ENCODE data around the gene PDZRN3. TPM values are rescaled to one million over a fixed set of nuclear protein-coding genes. Genes with fewer than 3 reads are reported as not detected.

The PDZRN3 gene
- total RNA-seq, 2 experiments from 2014 or later: not detected

- POLR2A ChIA-PET: no interaction called here
- Mint-ChIP-seq H3K9me3 (no peaks in the 10 kb centered on the region), H3K4me1 (no peaks in the 10 kb centered on the region)
These were observed 13.6 kb downstream of the PDZRN3 start for GRCh38 chr3:73611176-73611575.

GRCh38 chr3:73610493-73610892 lies 14.2 kb downstream of the PDZRN3 start:
- H3K27ac Mint-ChIP-seq: no peak overlapping the region

More at GRCh38 chr3:73611176-73611575, 13.6 kb downstream of the PDZRN3 start:
- H3K27ac Mint-ChIP-seq: no peak overlapping the region
- H3K36me3 Mint-ChIP-seq (ENCODE audit: low read depth): no peaks in the 10 kb centered on the region
- no peaks in the 10 kb centered on the region for H3K27me3 Mint-ChIP-seq
- H3K4me3 Mint-ChIP-seq: no peak overlapping the region
- CTCF ChIA-PET: no interaction called here
- DNase-seq: no peak

GRCh38 chr3:73609655-73610054 lies 15.1 kb downstream of the PDZRN3 start:
- Mint-ChIP-seq H3K9me3 (no peaks in the 10 kb centered on the region), H3K36me3 (ENCODE audit: low read depth) (no peaks in the 10 kb centered on the region), H3K27me3 (no peaks in the 10 kb centered on the region), H3K27ac (no peak overlapping the region), H3K4me1 (no peaks in the 10 kb centered on the region), H3K4me3 (no peak overlapping the region)
- CTCF ChIA-PET: no interaction called here
- no peak for DNase-seq
- POLR2A ChIA-PET: no interaction called here

More at GRCh38 chr3:73610493-73610892, 14.2 kb downstream of the PDZRN3 start:
- no peaks in the 10 kb centered on the region for H3K9me3 Mint-ChIP-seq
- no peaks in the 10 kb centered on the region for H3K4me1 Mint-ChIP-seq
- POLR2A ChIA-PET: no interaction called here
- H3K36me3 Mint-ChIP-seq (ENCODE audit: low read depth): no peaks in the 10 kb centered on the region
- H3K4me3 Mint-ChIP-seq: no peak overlapping the region
- no peak for DNase-seq
- H3K27me3 Mint-ChIP-seq: no peaks in the 10 kb centered on the region
- CTCF ChIA-PET: no interaction called here

GRCh38 chr3:73609315-73609641 lies 15.5 kb downstream of the PDZRN3 start:
- ChIA-PET POLR2A (no interaction called here), CTCF (no interaction called here)
- Mint-ChIP-seq H3K9me3 (no peaks in the 10 kb centered on the region), H3K4me1 (no peaks in the 10 kb centered on the region), H3K36me3 (ENCODE audit: low read depth) (no peaks in the 10 kb centered on the region), H3K4me3 (no peak overlapping the region), H3K27ac (no peak overlapping the region), H3K27me3 (no peaks in the 10 kb centered on the region)
- DNase-seq: no peak

- H3K4me1 Mint-ChIP-seq: no peaks in the 10 kb centered on the region
- POLR2A ChIA-PET: no interaction called here
- H3K4me3 Mint-ChIP-seq: no peak overlapping the region
- H3K27ac Mint-ChIP-seq: no peak overlapping the region
- no peaks in the 10 kb centered on the region for H3K36me3 Mint-ChIP-seq (ENCODE audit: low read depth)
- no peak for DNase-seq
- H3K9me3 Mint-ChIP-seq: no peaks in the 10 kb centered on the region
- CTCF ChIA-PET: no interaction called here
- H3K27me3 Mint-ChIP-seq: no peaks in the 10 kb centered on the region
These were observed 16.1 kb downstream of the PDZRN3 start for GRCh38 chr3:73608456-73609314.

GRCh38 chr3:73605861-73606260 lies 18.9 kb downstream of the PDZRN3 start:
- no peak overlapping the region for H3K4me3 Mint-ChIP-seq
- POLR2A ChIA-PET: no interaction called here
- H3K36me3 Mint-ChIP-seq (ENCODE audit: low read depth): no peaks in the 10 kb centered on the region
- no peaks in the 10 kb centered on the region for H3K9me3 Mint-ChIP-seq
- no peaks in the 10 kb centered on the region for H3K27me3 Mint-ChIP-seq
- H3K27ac Mint-ChIP-seq: no peak overlapping the region
- H3K4me1 Mint-ChIP-seq: no peaks in the 10 kb centered on the region
- DNase-seq: no peak
- CTCF ChIA-PET: no interaction called here

- Mint-ChIP-seq H3K36me3 (ENCODE audit: low read depth) (no peaks in the 10 kb centered on the region), H3K4me3 (no peak overlapping the region), H3K27ac (no peak overlapping the region), H3K9me3 (no peaks in the 10 kb centered on the region), H3K4me1 (no peaks in the 10 kb centered on the region), H3K27me3 (no peaks in the 10 kb centered on the region)
- DNase-seq: no peak
- CTCF ChIA-PET: interaction anchor here (0.7 kb wide), 2 partner anchors 14 to 26 kb away, joined by 3 read pairs; no protein-coding TSS in a partner anchor
- POLR2A ChIA-PET: no interaction called here
These were observed 19.3 kb downstream of the PDZRN3 start for GRCh38 chr3:73605412-73605811.

GRCh38 chr3:73604451-73604850 lies 20.3 kb downstream of the PDZRN3 start:
- no peak for DNase-seq
- no peaks in the 10 kb centered on the region for H3K4me1 Mint-ChIP-seq
- H3K4me3 Mint-ChIP-seq: no peak overlapping the region
- ChIA-PET POLR2A (no interaction called here), CTCF (interaction anchor here (0.7 kb wide), 2 partner anchors 15 to 27 kb away, joined by 3 read pairs; no protein-coding TSS in a partner anchor)
- H3K9me3 Mint-ChIP-seq: no peaks in the 10 kb centered on the region
- no peak overlapping the region for H3K27ac Mint-ChIP-seq
- no peaks in the 10 kb centered on the region for H3K36me3 Mint-ChIP-seq (ENCODE audit: low read depth)
- no peaks in the 10 kb centered on the region for H3K27me3 Mint-ChIP-seq

- H3K4me3 Mint-ChIP-seq: no peak overlapping the region
- no peaks in the 10 kb centered on the region for H3K4me1 Mint-ChIP-seq
- H3K9me3 Mint-ChIP-seq: no peaks in the 10 kb centered on the region
- no peaks in the 10 kb centered on the region for H3K36me3 Mint-ChIP-seq (ENCODE audit: low read depth)
- ChIA-PET CTCF (interaction anchor here (0.6 kb wide), 1 partner anchor 77 kb away, joined by 3 read pairs; no protein-coding TSS in a partner anchor), POLR2A (no interaction called here)
- no peaks in the 10 kb centered on the region for H3K27me3 Mint-ChIP-seq
- H3K27ac Mint-ChIP-seq: no peak overlapping the region
- DNase-seq: no peak
These were observed 21.0 kb downstream of the PDZRN3 start for GRCh38 chr3:73603762-73604171.

GRCh38 chr3:73602170-73602569 lies 22.6 kb downstream of the PDZRN3 start:
- Mint-ChIP-seq H3K36me3 (ENCODE audit: low read depth) (no peaks in the 10 kb centered on the region), H3K9me3 (no peaks in the 10 kb centered on the region), H3K4me1 (no peaks in the 10 kb centered on the region), H3K27ac (no peak overlapping the region), H3K27me3 (no peaks in the 10 kb centered on the region), H3K4me3 (no peak overlapping the region)
- no peak for DNase-seq
- CTCF ChIA-PET: no interaction called here
- POLR2A ChIA-PET: no interaction called here

GRCh38 chr3:73601481-73601880 lies 23.3 kb downstream of the PDZRN3 start:
- no peaks in the 10 kb centered on the region for H3K36me3 Mint-ChIP-seq (ENCODE audit: low read depth)
- ChIA-PET POLR2A (no interaction called here), CTCF (no interaction called here)
- H3K4me3 Mint-ChIP-seq: no peak overlapping the region
- no peak for DNase-seq
- H3K27me3 Mint-ChIP-seq: no peaks in the 10 kb centered on the region
- H3K27ac Mint-ChIP-seq: no peak overlapping the region
- H3K4me1 Mint-ChIP-seq: no peaks in the 10 kb centered on the region
- H3K9me3 Mint-ChIP-seq: no peaks in the 10 kb centered on the region

- no peak for DNase-seq
- H3K9me3 Mint-ChIP-seq: no peaks in the 10 kb centered on the region
- H3K4me3 Mint-ChIP-seq: no peak overlapping the region
- no peaks in the 10 kb centered on the region for H3K36me3 Mint-ChIP-seq (ENCODE audit: low read depth)
- no peaks in the 10 kb centered on the region for H3K4me1 Mint-ChIP-seq
- ChIA-PET POLR2A (no interaction called here), CTCF (no interaction called here)
- H3K27ac Mint-ChIP-seq: no peak overlapping the region
- H3K27me3 Mint-ChIP-seq: no peaks in the 10 kb centered on the region
These were observed 23.7 kb downstream of the PDZRN3 start for GRCh38 chr3:73601011-73601410.

GRCh38 chr3:73600293-73600938 lies 24.3 kb downstream of the PDZRN3 start:
- CTCF ChIA-PET: no interaction called here
- H3K9me3 Mint-ChIP-seq: no peaks in the 10 kb centered on the region
- no peak overlapping the region for H3K27ac Mint-ChIP-seq
- no peak for DNase-seq
- H3K4me1 Mint-ChIP-seq: no peaks in the 10 kb centered on the region
- H3K4me3 Mint-ChIP-seq: no peak overlapping the region
- no peaks in the 10 kb centered on the region for H3K27me3 Mint-ChIP-seq
- H3K36me3 Mint-ChIP-seq (ENCODE audit: low read depth): no peaks in the 10 kb centered on the region
- POLR2A ChIA-PET: no interaction called here

GRCh38 chr3:73599605-73600004 lies 25.1 kb downstream of the PDZRN3 start:
- Mint-ChIP-seq H3K36me3 (ENCODE audit: low read depth) (no peaks in the 10 kb centered on the region), H3K4me3 (no peak overlapping the region), H3K9me3 (no peaks in the 10 kb centered on the region), H3K27me3 (no peaks in the 10 kb centered on the region), H3K27ac (no peak overlapping the region), H3K4me1 (no peaks in the 10 kb centered on the region)
- POLR2A ChIA-PET: no interaction called here
- no peak for DNase-seq
- CTCF ChIA-PET: no interaction called here
